H9 (cell line): ENCODE data around the gene CROCC2. TPM values are rescaled to one million over a fixed set of nuclear protein-coding genes. Genes with fewer than 3 reads are reported as not detected.

Experiments used
- DNase-seq: peaks from one replicate; pipeline ENCODE4 v3.0.0-alpha.2; 2017
- H2AFZ ChIP-seq: one replicate; pipeline ENCODE4 v1.6.1; 2013; ENCODE audit warnings: mild to moderate bottlenecking, low read length, control low read depth, moderate library complexity
- H2AK5ac ChIP-seq: 2 replicates; pipeline ENCODE4 v1.6.1; 2013; ENCODE audit warnings: low read length, control low read depth, mixed read lengths; ENCODE audit not compliant: insufficient read length
- H2BK120ac ChIP-seq: one replicate; pipeline ENCODE4 v1.6.1; 2013; ENCODE audit warnings: low read depth, mild to moderate bottlenecking, low read length, control low read depth, inconsistent platforms; ENCODE audit not compliant: poor library complexity, severe bottlenecking
- H2BK12ac ChIP-seq: 2 replicates; pipeline ENCODE4 v1.6.1; 2013; ENCODE audit warnings: low read length, control low read depth, mixed read lengths, low read depth; ENCODE audit not compliant: insufficient read length
- H2BK15ac ChIP-seq: 2 replicates; pipeline ENCODE4 v1.6.1; 2013; ENCODE audit warnings: low read depth, low read length, control low read depth
- H2BK20ac ChIP-seq: one replicate; pipeline ENCODE4 v1.6.1; 2013; ENCODE audit warnings: low read depth, mild to moderate bottlenecking, low read length, control low read depth, inconsistent platforms; ENCODE audit not compliant: poor library complexity, severe bottlenecking
- H2BK5ac ChIP-seq: 2 replicates; pipeline ENCODE4 v1.6.1; 2013; ENCODE audit warnings: low read length, control low read depth, mixed read lengths; ENCODE audit not compliant: insufficient read length
- H3K14ac ChIP-seq: 2 replicates; pipeline ENCODE4 v1.6.1; 2013; ENCODE audit warnings: low read length, control low read depth; ENCODE audit not compliant: insufficient read depth
- H3K18ac ChIP-seq: 2 replicates; pipeline ENCODE4 v1.6.1; 2013; ENCODE audit warnings: low read depth, mild to moderate bottlenecking, mixed read lengths, low read length, control low read depth; ENCODE audit not compliant: insufficient read length
- H3K23ac ChIP-seq: 2 replicates; pipeline ENCODE4 v1.6.1; 2013; ENCODE audit warnings: low read length, control low read depth, mixed read lengths, low read depth; ENCODE audit not compliant: insufficient read length
- H3K23me2 ChIP-seq: 2 replicates; pipeline ENCODE4 v1.6.1; 2013; ENCODE audit warnings: low read depth, mild to moderate bottlenecking, mixed read lengths, low read length, control low read depth; ENCODE audit not compliant: insufficient read length, poor library complexity, severe bottlenecking
- H3K27ac ChIP-seq: 2 replicates; pipeline ENCODE4 v1.5.1; 2013; ENCODE audit warnings: low read length, control low read depth, mixed read lengths, low read depth; ENCODE audit not compliant: insufficient read length
- H3K27me3 ChIP-seq: 2 replicates; pipeline ENCODE4 v1.6.1; 2013; ENCODE audit warnings: low read length, control low read depth, inconsistent platforms; ENCODE audit not compliant: insufficient read depth
- H3K4ac ChIP-seq: 2 replicates; pipeline ENCODE4 v1.6.1; 2013; ENCODE audit warnings: low read depth, mild to moderate bottlenecking, control low read depth, inconsistent platforms, low read length, moderate library complexity
- H3K4me1 ChIP-seq: 2 replicates; pipeline ENCODE4 v1.6.1; 2013; ENCODE audit warnings: low read length, control low read depth, inconsistent platforms; ENCODE audit not compliant: insufficient read depth
- H3K4me2 ChIP-seq: 2 replicates; pipeline ENCODE4 v1.6.1; 2013; ENCODE audit warnings: low read length, control low read depth, mixed read lengths; ENCODE audit not compliant: insufficient read length, insufficient read depth
- H3K56ac ChIP-seq: 2 replicates; pipeline ENCODE4 v1.6.1; 2013; ENCODE audit warnings: low read depth, mild to moderate bottlenecking, mixed read lengths, low read length, control low read depth; ENCODE audit not compliant: insufficient read length
- H3K79me1 ChIP-seq: 2 replicates; pipeline ENCODE4 v1.6.1; 2013; ENCODE audit warnings: low read depth, mild to moderate bottlenecking, moderate library complexity, low read length, control low read depth, inconsistent platforms; ENCODE audit not compliant: insufficient read depth, poor library complexity, severe bottlenecking
- H3K79me2 ChIP-seq: 2 replicates; pipeline ENCODE4 v1.6.1; 2013; ENCODE audit warnings: low read length, control low read depth, inconsistent platforms; ENCODE audit not compliant: insufficient read depth
- H3K9ac ChIP-seq: 2 replicates; pipeline ENCODE4 v1.6.1; 2013; ENCODE audit warnings: low read length, control low read depth, mixed read lengths; ENCODE audit not compliant: insufficient read length; ENCODE audit errors: extremely low read depth
- H3K9me3 ChIP-seq: one replicate; pipeline ENCODE4 v1.6.1; 2013; ENCODE audit warnings: low read depth, low read length, inconsistent platforms; ENCODE audit not compliant: control insufficient read depth
- H3T11ph ChIP-seq: one replicate; pipeline ENCODE4 v1.6.1; 2013; ENCODE audit warnings: mild to moderate bottlenecking, low read length, control low read depth, inconsistent platforms
- H4K20me1 ChIP-seq: one replicate; pipeline ENCODE4 v1.6.1; 2013; ENCODE audit not compliant: control insufficient read depth, insufficient read length, insufficient read depth
- H4K5ac ChIP-seq: 2 replicates; pipeline ENCODE4 v1.6.1; 2013; ENCODE audit warnings: low read depth, mild to moderate bottlenecking, mixed read lengths, low read length, control low read depth; ENCODE audit not compliant: insufficient read length
- H4K8ac ChIP-seq: replicated peaks from 2 replicates; pipeline ENCODE4 v1.6.1; 2013; ENCODE audit warnings: low read length, control low read depth, mixed read lengths, low read depth; ENCODE audit not compliant: insufficient read length
- H4K91ac ChIP-seq: 2 replicates; pipeline ENCODE4 v1.6.1; 2013; ENCODE audit warnings: low read depth, mild to moderate bottlenecking, moderate library complexity, mixed read lengths, low read length, control low read depth; ENCODE audit not compliant: insufficient read length
- H3K27ac Mint-ChIP-seq, 3 experiments: 2 replicates in 2 of 3; 3 replicates in 1 of 3; pipeline ENCODE4 v1.8.0; 2020 to 2021; ENCODE audit warnings: mixed read lengths in 3 of 3, mild to moderate bottlenecking in 1 of 3, moderate library complexity in 1 of 3
- H3K27me3 Mint-ChIP-seq: 2 replicates; pipeline ENCODE4 v1.8.0; 2021; ENCODE audit warnings: low read depth, mild to moderate bottlenecking, moderate library complexity, mixed read lengths
- H3K36me3 Mint-ChIP-seq, 3 experiments: 2 replicates in 2 of 3; 3 replicates in 1 of 3; pipeline ENCODE4 v1.8.0; 2020 to 2021; ENCODE audit warnings: low read depth in 3 of 3, mixed read lengths in 3 of 3; ENCODE audit not compliant: insufficient read depth in 1 of 3
- H3K4me1 Mint-ChIP-seq, 2 experiments: 2 replicates each; pipeline ENCODE4 v1.8.0; 2020; ENCODE audit warnings: mixed read lengths in 2 of 2
- H3K4me3 Mint-ChIP-seq, 2 experiments: 2 replicates in 1 of 2; 3 replicates in 1 of 2; pipeline ENCODE4 v1.8.0; 2020 to 2021; ENCODE audit warnings: mild to moderate bottlenecking in 2 of 2, mixed read lengths in 2 of 2, moderate library complexity in 1 of 2
- H3K9me3 Mint-ChIP-seq, 2 experiments: 2 replicates in 1 of 2; 3 replicates in 1 of 2; pipeline ENCODE4 v1.8.0; 2020; ENCODE audit warnings: mild to moderate bottlenecking in 2 of 2, mixed read lengths in 2 of 2, moderate library complexity in 1 of 2
- CTCF ChIP-seq: fragments of 200-600 bp; sonication (generic); conservative IDR thresholded peaks from 3 replicates; pipeline ENCODE4 v1.8.0; 2021; ENCODE audit warnings: antibody characterized with exemption, mild to moderate bottlenecking
- WGBS: extraction: QIAGEN DNeasy Blood & Tissue Kit; methylation state at CpG from one replicate; pipeline ENCODE4 v1.1.7; 2013; ENCODE audit warnings: missing lambda C conversion rate, low lambda C conversion rate, mixed read lengths; ENCODE audit not compliant: insufficient read length; ENCODE audit errors: extremely low coverage; 5-methylcytosine and 5-hydroxymethylcytosine counted together
- total RNA-seq: library from RNA; stranded (reverse); gene quantifications from 2 replicates; pipeline ENCODE4 v1.2.1, GENCODE V29; 2021

Gene CROCC2
- total RNA-seq, 1 experiment from 2014 or later: not detected

- Mint-ChIP-seq H3K4me1 (peaks cover 3 to 4% of the 10 kb centered on the region in 2 experiments; a peak in 3 of 4 replicates), H3K4me3 (no peak overlapping the region), H3K27ac (peak overlapping the region in 2 of 3 experiments; percentile 27 to 57; a peak in 2 of 7 replicates), H3K36me3 (no peaks in the 10 kb centered on the region; a peak in 1 of 7 replicates), H3K27me3 (peaks cover 2% of the 10 kb centered on the region), H3K9me3 (peaks cover 6 to 12% of the 10 kb centered on the region in 2 experiments)
- Histone ChIP-seq H3K56ac (no peak overlapping the region), H3K9me3 (no peaks in the 10 kb centered on the region), H3K4me1 (no peaks in the 10 kb centered on the region), H3K27ac (no peak overlapping the region), H4K91ac (no peak overlapping the region), H3K4ac (no peak overlapping the region), H3K18ac (no peak overlapping the region), H3K14ac (no peak overlapping the region), H2BK5ac (no peak overlapping the region), H3T11ph (no peak overlapping the region), H3K79me1 (no peaks in the 10 kb centered on the region), H2BK15ac (no peak overlapping the region), H3K23me2 (no peaks in the 10 kb centered on the region), H3K4me2 (no peak overlapping the region), H4K8ac (no peak overlapping the region), H2BK120ac (no peak overlapping the region), H3K23ac (no peak overlapping the region), H2BK20ac (no peak overlapping the region), H3K27me3 (no peaks in the 10 kb centered on the region), H4K20me1 (no peaks in the 10 kb centered on the region), H3K79me2 (no peaks in the 10 kb centered on the region), H3K9ac (no peak overlapping the region), H2AFZ (no peak overlapping the region), H2BK12ac (no peak overlapping the region), H2AK5ac (no peak overlapping the region), H4K5ac (no peak overlapping the region)
- peak; percentile 23 for DNase-seq
- TF ChIP-seq CTCF: no peak
- no CpG with 5 or more reads among the region's 26 CpGs for WGBS
Observed at GRCh38 chr2:241018051-241018891, 112.1 kb downstream of the CROCC2 start.
